GM21360 (cell line): Measurements from ENCODE around the gene PHLPP1.
"Not testable (repeated sequence)": the region's sequence is repeated elsewhere in the genome, so short reads cannot be mapped to it uniquely, and the experiment has no call there.

Experiments used
- ATAC-seq: cut with Tn5 transposase; IDR thresholded peaks from one replicate; pipeline ENCODE4 v1.9.1; 2021; ENCODE audit warnings: mild to moderate bottlenecking, moderate library complexity; ENCODE audit not compliant: unreplicated experiment

The PHLPP1 gene

DNA sequence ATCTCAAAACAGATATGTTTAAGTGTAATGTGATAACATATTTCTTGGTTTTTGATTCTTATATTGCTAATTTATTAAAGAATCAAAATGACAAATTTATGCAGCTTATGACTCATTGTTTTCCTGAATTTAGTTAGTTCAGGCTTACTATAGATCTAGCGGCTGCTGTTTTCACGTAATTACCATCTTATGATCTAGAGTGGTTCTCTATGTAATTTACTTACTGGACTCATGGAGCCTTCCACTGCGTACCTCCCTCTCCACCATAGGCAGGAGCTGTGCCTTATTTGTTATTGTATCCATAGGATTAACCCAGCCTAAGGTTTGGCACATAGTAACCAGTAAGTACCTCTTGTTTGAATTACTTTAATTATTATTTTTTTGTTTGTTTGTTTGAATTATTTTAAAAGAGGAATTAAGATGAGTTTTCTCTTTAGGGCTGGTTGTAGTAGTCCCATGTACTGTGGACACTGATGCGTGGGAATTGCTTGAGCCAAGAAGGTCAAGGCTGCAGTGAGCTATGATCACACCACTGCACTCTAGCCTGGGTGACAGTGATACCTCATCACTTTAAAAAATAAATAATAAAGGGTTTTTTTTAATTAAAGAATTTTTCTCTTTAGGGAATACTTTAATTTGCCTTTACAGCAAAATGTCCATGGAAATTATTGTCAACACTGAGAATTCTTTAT is 165.5 kb downstream of the PHLPP1 start:
- ATAC-seq, result no peak

DNA sequence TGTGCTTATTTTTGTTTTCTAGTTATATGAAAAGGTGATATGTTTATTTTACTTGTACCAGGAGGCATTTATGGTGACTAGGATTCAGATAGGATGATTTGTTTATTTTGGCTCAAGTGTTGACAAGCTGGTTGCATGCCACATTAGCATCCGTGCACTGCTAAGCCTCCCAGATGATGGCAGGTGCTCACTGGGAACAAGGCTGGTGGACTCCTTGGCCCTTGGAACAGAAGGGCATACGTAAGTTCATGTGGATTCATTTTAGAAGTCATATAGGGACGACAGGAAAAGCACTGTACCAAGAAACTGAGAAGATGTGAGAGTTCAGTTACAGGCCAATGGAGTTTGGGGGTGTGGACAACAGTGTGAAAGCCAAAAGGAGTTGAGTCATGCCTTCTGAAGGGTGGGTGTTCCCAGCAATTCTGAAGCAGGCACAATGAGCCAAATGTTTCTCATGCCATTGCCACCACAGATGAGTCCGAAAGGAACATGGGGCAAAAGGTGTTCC is 166.2 kb downstream of the PHLPP1 start:
- ATAC-seq, result no peak

DNA sequence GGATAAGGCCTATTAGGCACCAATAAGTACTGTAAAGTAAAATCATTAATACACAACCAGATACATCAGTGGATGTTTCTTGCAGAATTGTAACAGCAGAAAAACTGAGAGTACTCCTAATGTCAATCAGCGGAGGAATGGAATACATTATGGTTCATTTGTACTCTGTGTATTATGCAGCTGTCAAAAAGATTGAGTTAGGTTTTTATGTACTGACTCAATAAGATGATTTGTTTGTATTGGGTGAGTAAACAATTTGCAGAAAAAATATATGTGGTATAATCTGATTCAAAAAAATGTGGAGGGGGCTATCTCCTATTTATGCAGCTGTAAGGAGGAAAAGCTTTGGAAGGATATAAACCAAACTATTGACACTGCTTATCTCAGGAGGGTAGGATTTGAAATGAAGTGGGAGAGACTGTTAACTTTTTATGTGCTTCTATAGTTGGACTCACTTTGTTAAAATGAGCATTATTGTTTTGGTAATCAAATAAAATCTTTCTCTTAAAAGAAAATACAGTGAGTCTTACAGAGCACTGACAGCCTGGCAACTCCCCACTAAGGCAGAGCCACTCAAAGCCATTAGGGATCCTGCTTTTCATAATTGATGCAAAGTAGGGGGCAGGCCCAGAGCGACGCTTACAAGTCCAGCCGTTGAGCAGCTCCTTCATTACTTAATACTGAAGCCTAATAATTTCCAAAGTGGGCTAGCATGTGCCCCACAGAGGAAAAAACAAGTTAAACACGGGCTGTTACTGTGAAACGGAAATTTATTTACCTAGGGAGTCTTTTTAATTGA is 168.8 kb downstream of the PHLPP1 start:
- ATAC-seq, result no peak

DNA sequence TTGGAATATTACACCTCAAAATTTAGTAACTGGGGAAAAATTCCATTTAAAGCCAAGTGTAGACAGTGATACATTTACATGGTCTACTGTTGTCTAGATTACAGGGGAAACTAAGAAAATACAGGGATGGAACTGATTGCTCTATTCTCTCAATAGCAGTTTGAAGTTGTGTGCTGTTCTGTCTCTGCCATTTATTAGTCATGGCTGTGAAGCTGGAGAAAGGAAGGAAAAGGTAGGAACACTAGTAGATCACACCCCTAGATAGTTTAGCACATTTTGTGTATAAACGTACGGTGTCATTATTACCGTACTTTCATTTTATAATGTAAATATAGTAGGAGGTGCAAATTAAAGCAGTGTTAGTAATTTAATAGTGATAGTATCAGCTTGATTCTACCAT is 170.5 kb downstream of the PHLPP1 start:
- ATAC-seq, result no peak

DNA sequence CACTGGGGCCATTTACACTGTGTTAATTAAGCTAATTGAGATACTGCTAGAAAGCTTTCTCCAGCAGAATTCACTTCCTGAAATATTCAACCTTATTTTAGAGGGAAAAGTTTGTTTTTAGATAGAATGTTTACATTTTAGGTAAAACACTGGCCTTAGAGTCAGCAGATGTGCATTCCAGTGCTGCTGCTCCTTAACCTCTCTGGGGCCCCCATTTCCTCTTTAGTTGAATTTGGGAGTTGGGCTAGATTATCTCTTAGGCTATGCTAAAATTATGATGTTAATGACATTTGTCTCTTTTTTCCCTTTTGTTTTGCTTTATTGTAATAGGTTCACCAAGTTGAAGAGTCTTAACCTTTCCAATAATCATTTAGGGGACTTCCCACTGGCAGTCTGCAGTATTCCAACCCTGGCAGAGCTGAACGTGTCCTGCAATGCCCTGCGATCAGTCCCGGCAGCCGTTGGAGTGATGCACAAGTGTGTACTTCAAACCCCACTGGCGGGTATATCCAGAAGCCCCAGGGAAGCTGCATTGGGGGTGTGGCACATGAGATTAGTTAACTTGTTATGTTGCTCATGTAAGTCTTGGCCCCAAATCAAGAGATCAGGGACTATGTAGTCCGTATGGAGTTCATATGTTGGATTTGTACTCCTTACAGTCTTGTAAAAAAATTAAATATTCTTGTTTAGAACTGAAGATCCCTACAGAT is 179.5 kb downstream of the PHLPP1 start:
- ATAC-seq, result no peak

DNA sequence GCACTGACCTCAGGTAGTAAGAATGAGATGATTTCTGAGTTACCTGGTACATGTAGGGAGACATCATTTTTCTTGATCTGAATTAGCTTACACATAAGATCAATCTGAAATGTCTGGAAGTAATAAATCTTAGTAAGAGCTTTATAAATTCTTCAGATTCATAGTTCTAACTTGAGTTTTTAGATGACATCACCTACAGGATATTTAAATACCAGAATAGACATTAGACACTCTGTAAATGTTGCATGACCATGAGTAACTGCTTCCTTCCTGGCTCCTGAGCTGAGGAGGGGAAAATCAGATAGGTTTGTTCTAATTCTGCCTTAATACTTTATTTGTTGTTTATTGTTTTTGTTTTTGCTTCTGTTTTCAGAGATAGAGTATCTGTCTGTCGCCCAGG is 181.8 kb downstream of the PHLPP1 start:
- ATAC-seq, result no peak

DNA sequence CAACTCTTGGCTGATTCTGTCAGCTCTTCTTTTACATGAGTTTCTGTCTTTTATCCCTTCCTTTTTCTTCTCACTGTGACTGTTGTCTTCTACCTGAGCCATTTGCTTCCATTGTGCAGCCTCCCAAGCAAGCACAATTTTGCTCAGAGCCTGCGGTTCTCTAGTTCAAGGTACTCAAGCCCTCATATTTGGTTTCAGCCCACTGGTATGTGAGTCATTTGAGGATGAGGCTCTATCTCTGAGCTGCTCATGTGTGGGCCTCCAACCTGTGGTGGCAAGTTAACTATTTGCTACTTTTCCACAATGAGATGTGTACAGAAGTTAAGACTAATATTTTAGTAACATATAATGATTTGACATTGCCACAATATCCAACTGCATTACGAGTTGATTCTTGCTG is 183.0 kb downstream of the PHLPP1 start:
- no peak for ATAC-seq

DNA sequence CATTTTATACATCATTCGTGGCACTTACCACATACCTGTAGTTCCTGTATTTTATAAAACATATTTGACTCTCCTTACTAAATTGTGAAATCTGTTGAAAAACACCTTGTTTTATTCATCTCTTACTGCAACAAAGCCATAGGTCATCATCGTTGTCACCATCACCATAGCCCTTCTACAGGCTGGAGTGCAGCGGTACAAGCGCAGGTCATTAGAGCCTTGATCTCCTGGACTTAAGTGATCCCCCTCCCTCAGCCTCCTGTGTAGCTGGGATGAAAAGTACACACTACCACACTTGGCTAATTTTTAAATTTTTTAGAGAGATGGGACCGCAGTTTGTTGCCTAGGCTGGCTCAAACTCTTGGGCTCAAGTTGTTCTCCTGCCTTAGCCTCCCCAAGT is 184.2 kb downstream of the PHLPP1 start:
- no peak for ATAC-seq

DNA sequence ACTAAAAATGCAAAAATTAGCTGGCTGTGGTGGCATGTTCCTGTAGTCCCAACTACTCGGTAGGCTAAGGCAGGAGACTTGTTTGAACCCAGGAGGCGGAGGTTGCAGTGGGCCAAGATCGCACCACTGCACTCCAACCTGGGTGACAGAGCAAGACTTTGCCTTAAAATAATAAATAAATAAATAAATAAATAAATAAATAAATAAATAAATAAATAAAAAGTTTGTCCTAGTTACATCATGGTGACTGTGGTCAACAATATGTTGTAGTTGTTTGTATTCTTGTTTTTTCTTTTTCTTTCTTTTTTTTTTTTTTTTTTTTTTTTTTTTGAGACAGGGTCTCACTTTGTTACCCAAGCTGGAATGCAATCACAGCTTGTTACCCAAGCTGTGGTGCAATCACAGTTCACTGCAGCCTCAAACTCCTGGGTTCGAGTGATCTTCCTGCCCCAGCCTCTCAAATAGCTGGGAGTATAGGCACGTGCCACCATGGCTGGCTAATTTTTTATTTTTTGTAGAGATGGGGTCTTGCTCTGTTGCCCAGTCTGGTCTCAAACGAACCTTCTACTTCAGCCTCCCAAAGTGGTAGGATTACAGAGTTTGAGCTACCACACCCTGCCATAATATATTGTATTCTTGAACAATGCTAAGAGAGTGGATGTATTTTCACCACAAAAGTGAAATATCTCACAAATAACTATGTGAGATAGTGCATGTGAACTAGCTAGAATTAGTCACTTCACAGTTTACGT is 185.0 kb downstream of the PHLPP1 start:
- ATAC-seq, result no peak

DNA sequence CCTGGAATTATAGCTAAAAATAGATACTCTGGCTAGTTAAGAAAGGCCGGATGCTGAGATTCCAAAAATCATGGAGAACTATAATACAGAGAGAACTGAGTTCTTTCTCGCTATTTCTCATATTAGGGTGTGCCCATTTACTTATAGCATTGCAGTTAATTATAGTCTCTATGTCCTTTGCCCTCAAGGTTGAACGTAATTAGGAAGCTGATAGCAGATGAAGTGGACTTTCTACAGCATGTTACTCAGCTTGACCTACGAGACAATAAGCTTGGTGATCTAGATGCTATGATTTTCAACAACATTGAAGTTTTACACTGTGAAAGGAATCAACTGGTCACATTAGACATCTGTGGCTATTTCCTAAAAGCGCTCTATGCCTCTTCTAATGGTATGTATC is 187.4 kb downstream of the PHLPP1 start:
- ATAC-seq, result no peak

DNA sequence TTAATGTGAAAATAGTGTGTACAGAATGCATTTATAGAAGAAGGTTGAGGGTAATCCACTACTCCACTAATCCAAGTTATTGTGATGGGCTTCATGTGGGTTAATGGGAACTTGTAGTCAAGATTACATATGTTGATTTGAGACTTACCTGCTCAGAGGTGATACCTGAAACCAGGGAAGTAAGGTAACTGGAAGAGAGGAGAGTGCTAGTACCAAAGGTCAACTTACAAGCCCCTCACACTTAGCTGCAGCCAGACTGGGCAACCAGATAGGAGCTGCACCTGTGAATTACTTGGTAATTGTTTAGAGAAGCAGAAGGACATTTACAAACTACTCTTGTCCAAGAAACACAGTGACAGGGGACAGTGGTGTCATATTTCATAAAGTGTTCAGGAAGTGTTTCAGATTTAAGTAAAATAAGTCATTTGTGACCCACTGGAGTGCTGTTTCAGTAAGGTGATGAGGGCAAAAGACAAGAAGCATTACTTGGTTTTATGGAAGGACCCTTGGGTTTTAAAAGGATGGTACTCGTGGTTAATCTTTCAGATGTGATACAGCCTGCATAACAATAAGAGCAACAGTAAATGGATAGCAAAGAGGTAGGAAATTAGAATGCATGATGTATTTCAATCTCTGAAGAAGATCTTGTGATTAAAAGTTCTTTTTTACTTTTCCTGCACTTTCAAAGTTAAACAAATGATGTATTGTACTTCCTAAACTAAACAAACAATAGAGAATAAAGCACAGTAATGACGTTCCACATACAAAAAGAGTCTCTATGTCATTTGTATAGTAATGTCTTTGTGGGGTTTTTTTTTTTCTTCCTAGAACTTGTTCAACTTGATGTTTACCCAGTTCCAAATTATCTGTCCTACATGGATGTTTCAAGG is 189.3 kb downstream of the PHLPP1 start:
- ATAC-seq, result no peak

DNA sequence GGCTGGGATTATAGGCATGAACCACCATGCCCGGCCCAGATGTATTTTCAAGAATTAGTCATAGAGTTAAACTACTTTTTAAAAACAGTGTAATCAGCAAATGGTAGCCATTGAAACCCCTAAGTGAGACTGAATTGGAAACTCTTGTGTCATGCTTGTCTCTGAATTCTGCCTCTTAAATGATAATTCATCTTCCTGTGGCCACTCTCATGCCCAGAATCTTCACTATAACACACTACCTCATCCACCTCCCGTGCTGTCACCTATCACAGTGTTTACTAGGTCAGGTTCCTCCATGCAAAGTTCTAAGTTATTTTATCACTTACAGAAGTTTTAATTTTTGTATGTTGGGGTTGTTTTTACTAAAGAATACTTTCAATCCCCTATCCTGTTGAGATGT is 197.5 kb downstream of the PHLPP1 start:
- ATAC-seq, result no peak

DNA sequence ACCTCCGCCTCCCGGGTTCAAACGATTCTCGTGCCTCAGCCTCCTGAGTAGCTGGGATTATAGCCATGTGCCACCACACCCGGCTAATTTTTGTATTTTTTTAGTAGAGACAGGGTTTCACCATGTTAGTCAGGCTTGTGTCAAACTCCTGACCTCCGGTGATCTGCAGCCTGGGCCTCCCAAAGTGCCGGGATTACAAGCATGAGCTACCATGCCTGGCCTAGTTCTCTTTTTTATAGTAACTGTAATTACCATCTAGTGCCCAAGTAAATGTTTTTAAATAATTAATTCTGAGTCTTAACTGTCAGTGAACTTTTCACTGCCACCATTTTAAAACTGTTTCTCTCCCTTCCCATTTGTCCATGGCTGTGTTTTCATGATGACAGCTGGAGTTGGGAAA is 198.5 kb downstream of the PHLPP1 start:
- not testable (repeated sequence) for ATAC-seq

DNA sequence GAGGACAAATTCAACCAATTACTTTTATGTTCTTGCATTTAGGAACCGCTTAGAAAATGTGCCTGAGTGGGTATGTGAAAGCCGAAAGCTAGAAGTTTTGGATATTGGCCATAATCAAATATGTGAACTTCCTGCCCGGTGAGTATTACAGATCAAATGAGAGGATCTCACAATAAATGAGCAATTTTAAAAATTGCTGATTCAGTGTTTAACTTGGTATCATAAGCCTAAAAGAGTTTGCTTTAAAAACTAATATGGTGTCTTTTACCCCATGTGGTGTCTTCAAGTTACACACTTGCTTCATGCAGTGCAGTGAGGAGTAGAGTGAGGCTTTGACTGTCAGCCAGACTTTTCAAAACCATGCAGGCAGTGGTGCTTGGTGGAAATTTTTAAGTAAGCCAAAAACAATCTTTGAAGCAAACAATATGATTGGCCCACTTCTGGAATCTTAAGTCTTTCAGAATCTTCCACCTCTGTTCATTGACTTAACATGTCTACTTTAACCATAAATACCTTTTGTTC is 199.6 kb downstream of the PHLPP1 start:
- no peak for ATAC-seq

DNA sequence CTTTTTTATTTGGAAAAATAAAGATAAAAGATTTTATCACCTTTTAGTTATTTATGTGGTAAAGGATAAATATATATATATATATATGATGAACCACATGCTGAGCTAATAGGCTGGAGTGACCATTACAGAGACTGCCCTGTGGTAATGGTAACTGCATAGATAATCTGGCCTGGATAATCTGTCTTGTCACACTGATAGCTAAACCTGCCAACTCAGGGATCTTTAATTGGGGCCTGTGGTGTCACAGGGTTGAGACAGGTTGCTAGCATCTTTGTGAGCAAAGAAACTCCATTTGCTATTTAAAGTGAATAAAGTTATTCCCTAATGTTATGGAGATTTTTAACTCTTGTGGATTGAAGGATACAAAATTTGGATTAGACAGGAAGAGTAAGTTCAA is 203.0 kb downstream of the PHLPP1 start:
- ATAC-seq, result no peak

DNA sequence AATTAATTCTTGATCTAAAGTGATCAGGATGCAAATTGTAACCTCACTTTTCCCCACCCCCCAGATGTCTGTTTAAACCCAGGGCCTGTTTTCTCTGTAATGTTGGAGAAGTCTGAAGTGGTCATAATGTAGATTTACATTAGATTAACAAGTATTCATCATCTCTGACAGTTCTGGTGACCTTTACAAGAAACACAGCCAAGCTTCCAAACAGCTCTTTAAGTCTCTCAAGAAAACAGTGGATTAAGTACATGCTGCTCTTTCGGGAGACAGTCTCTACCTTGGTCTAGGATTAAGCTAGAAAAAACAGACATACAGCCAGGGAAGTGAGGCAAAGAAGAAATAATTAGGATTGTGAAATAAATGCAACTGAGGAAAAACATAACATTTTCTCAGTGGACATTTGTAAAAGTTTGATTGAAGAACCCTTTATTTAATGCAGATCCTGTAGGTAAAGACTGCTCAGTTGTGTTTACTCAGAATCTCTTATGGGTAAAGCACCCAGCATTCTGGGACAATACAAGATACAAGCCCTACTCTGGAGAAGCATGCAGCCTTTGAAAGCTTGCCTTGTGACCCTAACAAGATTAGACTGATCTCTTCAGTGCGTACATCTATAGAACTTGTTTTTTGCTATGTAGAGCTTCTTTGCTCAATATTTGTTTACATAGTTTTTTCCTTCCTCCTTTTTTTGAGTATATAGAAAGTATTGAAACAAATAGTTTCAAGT is 203.9 kb downstream of the PHLPP1 start:
- no peak for ATAC-seq

DNA sequence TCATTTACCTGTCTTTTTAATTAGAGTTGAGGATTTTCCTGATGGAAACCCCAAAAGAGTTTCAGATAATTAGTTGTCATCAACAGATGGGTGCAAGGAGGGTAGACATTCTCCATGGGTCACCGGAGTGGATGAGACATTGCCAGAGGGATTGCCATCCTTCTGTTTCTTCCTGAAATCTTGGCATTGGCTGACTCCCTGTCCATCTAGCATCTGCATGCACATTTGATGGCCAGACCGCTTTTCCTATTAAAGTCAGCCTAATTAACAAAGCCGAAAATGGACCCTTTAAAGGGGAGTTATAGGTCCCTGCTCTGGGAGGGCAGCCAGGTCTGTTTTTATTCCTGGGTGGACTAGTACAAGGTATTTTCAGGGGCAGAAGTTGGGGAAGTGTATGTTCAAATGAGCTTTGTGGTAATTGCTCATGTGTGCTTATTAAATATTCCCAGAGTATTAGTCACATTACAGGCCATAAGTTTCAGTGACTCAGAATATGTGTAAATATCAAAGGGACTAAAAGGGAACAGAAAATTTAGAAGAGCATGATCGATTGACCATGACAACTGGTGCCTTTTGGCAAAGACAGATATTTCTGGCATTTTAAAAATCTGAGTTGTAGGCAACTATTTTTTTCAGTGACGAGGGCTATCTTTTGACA is 209.8 kb downstream of the PHLPP1 start:
- no peak for ATAC-seq

DNA sequence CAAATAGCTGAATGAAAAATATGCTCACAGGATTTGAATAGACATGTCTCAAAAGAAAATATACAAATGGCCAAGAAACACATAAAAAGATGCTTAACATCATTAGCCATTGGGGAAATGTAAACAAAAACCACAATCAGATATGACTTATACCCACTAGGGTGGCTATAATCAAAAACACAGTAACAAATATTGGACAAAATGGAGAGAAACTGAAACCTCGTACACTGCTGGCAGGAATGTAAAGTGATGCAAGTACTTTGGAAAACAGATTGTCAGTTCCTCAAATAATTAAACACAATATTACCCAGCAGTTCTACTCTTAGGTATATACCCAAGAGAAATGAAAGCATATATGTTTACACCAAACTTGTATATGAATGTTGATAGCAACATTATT is 213.0 kb downstream of the PHLPP1 start:
- ATAC-seq, result no peak
